ENCODE results near the gene EPB41L2. TPM values are rescaled to one million over a fixed set of nuclear protein-coding genes. Genes with fewer than 3 reads are reported as not detected.

EPB41L2 gene
- total RNA-seq, 1 experiment from 2014 or later, result 106 TPM

- ATAC-seq (no peak), DNase-seq (ENCODE audit: low spot score) (no peak)
- Mint-ChIP-seq H3K4me3 (no peak overlapping the region), H3K4me1 (peaks cover 60% of the 10 kb centered on the region), H3K27me3 (ENCODE audit: low read depth) (no peaks in the 10 kb centered on the region), H3K9me3 (no peaks in the 10 kb centered on the region), H3K27ac (no peak overlapping the region), H3K36me3 (no peaks in the 10 kb centered on the region)
- CTCF ChIA-PET, result interaction anchor here (0.5 to 0.7 kb wide), 2 partner anchors 103 to 1832 kb away, joined by 3 read pairs; partner anchors contain the start of gene SLC18B1
- POLR2A ChIA-PET, result no interaction called here
- no peak for TF ChIP-seq E2F5 (CRISPR knock-in tag; IDR thresholded peaks at IDR 0.05)
- TF ChIP-seq ZNF138 (CRISPR knock-in tag; conservative IDR thresholded peaks at IDR 0.05), result no peak
- TF ChIP-seq ZNF425 (CRISPR knock-in tag; conservative IDR thresholded peaks at IDR 0.05), result no peak
- TF ChIP-seq ZNF532 (CRISPR knock-in tag; IDR thresholded peaks at IDR 0.05; ENCODE audit: borderline replicate concordance), result no peak
Measured at GRCh38 chr6:130966344-130966980, 96.6 kb downstream of the EPB41L2 start.

GRCh38 chr6:130965656-130966055 is 97.4 kb downstream of the EPB41L2 start:
- Mint-ChIP-seq H3K27ac (no peak overlapping the region), H3K9me3 (no peaks in the 10 kb centered on the region), H3K4me3 (no peak overlapping the region), H3K27me3 (ENCODE audit: low read depth) (no peaks in the 10 kb centered on the region), H3K36me3 (no peaks in the 10 kb centered on the region), H3K4me1 (peaks cover 52% of the 10 kb centered on the region)
- no peak for TF ChIP-seq SMAD4 (CRISPR knock-in tag; IDR thresholded peaks at IDR 0.05)
- TF ChIP-seq NFYB (CRISPR knock-in tag; conservative IDR thresholded peaks at IDR 0.05; ENCODE audit: low read depth), result no peak
- no peak for TF ChIP-seq TEAD1 (CRISPR knock-in tag; IDR thresholded peaks at IDR 0.05)
- TF ChIP-seq CBFB (CRISPR knock-in tag; IDR thresholded peaks at IDR 0.05; ENCODE audit: low read depth), result no peak
- no peak for TF ChIP-seq ZNF425 (CRISPR knock-in tag; conservative IDR thresholded peaks at IDR 0.05)
- TF ChIP-seq ZNF232 (CRISPR knock-in tag; IDR thresholded peaks at IDR 0.05), result no peak
- no peak for TF ChIP-seq ZNF281 (CRISPR knock-in tag; IDR thresholded peaks at IDR 0.05)
- TF ChIP-seq TP53 (CRISPR knock-in tag; IDR thresholded peaks at IDR 0.05), result no peak
- TF ChIP-seq PRRX2 (CRISPR knock-in tag; IDR thresholded peaks at IDR 0.05), result no peak
- no peak for TF ChIP-seq ZNF121 (CRISPR knock-in tag; IDR thresholded peaks at IDR 0.05)
- DNase-seq (ENCODE audit: low spot score), result no peak
- no peak for ATAC-seq
- ChIA-PET CTCF (interaction anchor here (0.7 kb wide), 1 partner anchor 104 kb away, joined by 3 read pairs; no protein-coding TSS in a partner anchor), POLR2A (no interaction called here)
